ENCODE measurements around the gene BRD9.

DNA sequence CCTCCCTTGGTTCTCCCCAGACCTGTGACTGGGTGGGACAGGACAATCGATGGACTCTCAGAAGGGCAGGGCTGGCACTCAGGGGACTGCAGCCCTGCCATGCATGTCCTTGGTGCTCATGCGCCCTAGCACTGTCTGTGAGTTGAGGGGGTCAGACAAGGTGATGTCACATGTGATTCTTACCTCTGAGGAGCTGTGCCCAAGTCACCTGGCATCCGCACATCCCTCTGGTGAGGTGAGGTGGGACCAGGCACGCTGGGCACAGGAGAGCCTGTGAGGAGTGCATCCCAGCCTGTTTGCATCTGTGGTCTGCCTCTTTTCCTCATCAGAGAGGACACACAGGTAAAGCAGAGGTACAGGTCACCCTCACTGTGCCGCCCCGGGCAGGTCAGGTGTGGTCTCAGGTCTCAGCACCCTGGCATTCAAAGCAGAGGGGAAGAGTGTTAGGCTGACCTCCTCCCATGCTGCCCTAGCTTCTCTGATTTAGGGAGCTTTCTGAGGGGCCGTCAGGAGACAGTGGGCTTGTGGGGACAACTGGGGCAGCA is 14.8 kb upstream of the BRD9 start:
- TF ChIP-seq, protein P1, sequence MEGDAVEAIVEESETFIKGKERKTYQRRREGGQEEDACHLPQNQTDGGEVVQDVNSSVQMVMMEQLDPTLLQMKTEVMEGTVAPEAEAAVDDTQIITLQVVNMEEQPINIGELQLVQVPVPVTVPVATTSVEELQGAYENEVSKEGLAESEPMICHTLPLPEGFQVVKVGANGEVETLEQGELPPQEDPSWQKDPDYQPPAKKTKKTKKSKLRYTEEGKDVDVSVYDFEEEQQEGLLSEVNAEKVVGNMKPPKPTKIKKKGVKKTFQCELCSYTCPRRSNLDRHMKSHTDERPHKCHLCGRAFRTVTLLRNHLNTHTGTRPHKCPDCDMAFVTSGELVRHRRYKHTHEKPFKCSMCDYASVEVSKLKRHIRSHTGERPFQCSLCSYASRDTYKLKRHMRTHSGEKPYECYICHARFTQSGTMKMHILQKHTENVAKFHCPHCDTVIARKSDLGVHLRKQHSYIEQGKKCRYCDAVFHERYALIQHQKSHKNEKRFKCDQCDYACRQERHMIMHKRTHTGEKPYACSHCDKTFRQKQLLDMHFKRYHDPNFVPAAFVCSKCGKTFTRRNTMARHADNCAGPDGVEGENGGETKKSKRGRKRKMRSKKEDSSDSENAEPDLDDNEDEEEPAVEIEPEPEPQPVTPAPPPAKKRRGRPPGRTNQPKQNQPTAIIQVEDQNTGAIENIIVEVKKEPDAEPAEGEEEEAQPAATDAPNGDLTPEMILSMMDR (IDR thresholded peaks at IDR 0.05), result no peak
- TF ChIP-seq POLR2A (IDR thresholded peaks at IDR 0.05; ENCODE audit: low read depth) (no peak), POLR2AphosphoS5 (IDR thresholded peaks at IDR 0.05) (no peak)

All from esophagus muscularis mucosa (tissue), 3 donors.